GM21529 (cell line): Measurements from ENCODE around the gene SLC10A3.

Experiments
- ATAC-seq: cut with Tn5 transposase; IDR thresholded peaks from one replicate; pipeline ENCODE4 v1.9.1; 2021; ENCODE audit not compliant: unreplicated experiment

SLC10A3 gene

GRCh38 chrX:154466036-154466435 lies 24.4 kb downstream of the SLC10A3 start:
- ATAC-seq, result no peak

- ATAC-seq, result no peak
Observed at GRCh38 chrX:154465601-154466000, 24.8 kb downstream of the SLC10A3 start.

GRCh38 chrX:154464806-154465365 lies 25.5 kb downstream of the SLC10A3 start:
- ATAC-seq, result no peak

GRCh38 chrX:154463611-154464220 lies 26.7 kb downstream of the SLC10A3 start:
- no peak for ATAC-seq

- ATAC-seq, result no peak
Observed at GRCh38 chrX:154462396-154462795, 28.0 kb downstream of the SLC10A3 start.

- no peak for ATAC-seq
Observed at GRCh38 chrX:154460326-154460725, 30.1 kb downstream of the SLC10A3 start.

- no peak for ATAC-seq
Observed at GRCh38 chrX:154459832-154460231, 30.6 kb downstream of the SLC10A3 start.

GRCh38 chrX:154458954-154459778 lies 31.3 kb downstream of the SLC10A3 start:
- ATAC-seq, result no peak

GRCh38 chrX:154458116-154458953 lies 32.1 kb downstream of the SLC10A3 start, which contains the start of gene PLXNA3:
TSS of gene PLXNA3 (plus strand) at chrX:154458281. CDS start at chrX:154460184, 1,903 bp downstream.
- peak; percentile 56 for ATAC-seq

- ATAC-seq, result peak; percentile 54
Observed at GRCh38 chrX:154457491-154458115, 32.8 kb downstream of the SLC10A3 start.

- no peak for ATAC-seq
Observed at GRCh38 chrX:154452823-154453222, 37.6 kb downstream of the SLC10A3 start.

GRCh38 chrX:154450312-154450711 lies 40.1 kb downstream of the SLC10A3 start:
- no peak for ATAC-seq

- no peak for ATAC-seq
Observed at GRCh38 chrX:154449618-154450017, 40.8 kb downstream of the SLC10A3 start.

GRCh38 chrX:154448484-154448883 lies 41.9 kb downstream of the SLC10A3 start:
- no peak for ATAC-seq

GRCh38 chrX:154446430-154446829 lies 44.0 kb downstream of the SLC10A3 start:
- ATAC-seq, result no peak

- no peak for ATAC-seq
Observed at GRCh38 chrX:154445776-154446175, 44.7 kb downstream of the SLC10A3 start.

- no peak for ATAC-seq
Observed at GRCh38 chrX:154444755-154445246, 45.6 kb downstream of the SLC10A3 start.

GRCh38 chrX:154443992-154444754 lies 46.3 kb downstream of the SLC10A3 start, which contains the start of gene FAM50A:
TSS of gene FAM50A (plus strand) at chrX:154444141. CDS start at chrX:154444236, 95 bp downstream.
- ATAC-seq, result peak; percentile 71

- no peak for ATAC-seq
Observed at GRCh38 chrX:154443479-154443910, 46.9 kb downstream of the SLC10A3 start.
